MM.1S (cell line): ENCODE data around the gene HSPA6.

Experiments used
- DNase-seq: peaks from one replicate; pipeline ENCODE4 v3.0.0-alpha.2; 2015
- H2AFZ ChIP-seq: fragments of 300-600 bp; sonication (generic); 2 replicates; pipeline ENCODE4 v1.6.0; 2016; ENCODE audit warnings: antibody characterized with exemption, low read length
- H3F3A ChIP-seq: fragments of 300-600 bp; sonication (generic); 2 replicates; pipeline ENCODE4 v1.6.1; 2016; ENCODE audit warnings: mild to moderate bottlenecking, antibody characterized with exemption, low read length, moderate library complexity, mixed read lengths; ENCODE audit not compliant: insufficient read depth
- H3K27ac ChIP-seq: fragments of 300-600 bp; sonication (generic); 2 replicates; pipeline ENCODE4 v1.5.1; 2016; ENCODE audit warnings: mild to moderate bottlenecking, low read length
- H3K27me3 ChIP-seq: fragments of 300-600 bp; sonication (generic); replicated peaks from 2 replicates; pipeline ENCODE4 v1.6.0; 2016; ENCODE audit warnings: low read length; ENCODE audit not compliant: insufficient read depth
- H3K36me3 ChIP-seq: fragments of 300-600 bp; sonication (generic); replicated peaks from 2 replicates; pipeline ENCODE4 v1.6.1; 2016; ENCODE audit warnings: mild to moderate bottlenecking, low read length, mixed read lengths; ENCODE audit not compliant: insufficient read depth
- H3K4me1 ChIP-seq: fragments of 300-600 bp; sonication (generic); 2 replicates; pipeline ENCODE4 v1.6.1; 2016; ENCODE audit warnings: low read length, mixed read lengths
- H3K4me2 ChIP-seq: fragments of 300-600 bp; sonication (generic); 2 replicates; pipeline ENCODE4 v1.6.0; 2016; ENCODE audit warnings: low read depth, low read length
- H3K4me3 ChIP-seq: fragments of 300-600 bp; sonication (generic); 2 replicates; pipeline ENCODE4 v1.5.1; 2016; ENCODE audit warnings: low read length, mixed read lengths
- H3K79me2 ChIP-seq: fragments of 300-600 bp; sonication (generic); 2 replicates; pipeline ENCODE4 v1.6.1; 2016; ENCODE audit warnings: mixed run types, low read length, mixed read lengths
- H3K9ac ChIP-seq: fragments of 300-600 bp; sonication (generic); 2 replicates; pipeline ENCODE4 v1.6.1; 2016; ENCODE audit warnings: low read length, mixed read lengths
- H3K9me2 ChIP-seq: fragments of 300-600 bp; sonication (generic); replicated peaks from 2 replicates; pipeline ENCODE4 v1.6.1; 2016; ENCODE audit warnings: mild to moderate bottlenecking, low read length, mixed read lengths; ENCODE audit not compliant: insufficient read depth
- H3K9me3 ChIP-seq: fragments of 300-600 bp; sonication (generic); replicated peaks from 2 replicates; pipeline ENCODE4 v1.6.1; 2016; ENCODE audit warnings: mild to moderate bottlenecking, low read length, mixed read lengths; ENCODE audit not compliant: insufficient read depth
- H4K20me1 ChIP-seq: fragments of 300-600 bp; sonication (generic); 2 replicates; pipeline ENCODE4 v1.6.1; 2016; ENCODE audit warnings: mild to moderate bottlenecking, low read length, moderate library complexity, mixed read lengths; ENCODE audit not compliant: insufficient read depth
- CTCF ChIP-seq: fragments of 300-600 bp; sonication (generic); IDR thresholded peaks from 2 replicates; pipeline ENCODE4 v1.5.1; 2016; ENCODE audit warnings: antibody characterized with exemption, low read length, mixed read lengths
- EZH2 ChIP-seq: fragments of 300-600 bp; sonication (generic); optimal IDR thresholded peaks from 2 replicates; pipeline ENCODE3; 2017; ENCODE audit warnings: low read depth, mild to moderate bottlenecking, antibody characterized with exemption, low read length, mixed read lengths
- EZH2phosphoT487 ChIP-seq: fragments of 300-600 bp; sonication (generic); IDR thresholded peaks from 2 replicates; pipeline ENCODE4 v1.6.1; 2018; ENCODE audit warnings: antibody characterized with exemption, low read length

The HSPA6 gene

GRCh38 chr1:161494091-161494735 is 30.1 kb upstream of the HSPA6 start:
- no peak for TF ChIP-seq EZH2phosphoT487
- no peak for TF ChIP-seq EZH2
- no peak for TF ChIP-seq CTCF
- no peak for DNase-seq
- no peaks in the 10 kb centered on the region for H3K4me1 ChIP-seq

GRCh38 chr1:161495490-161495889 is 28.9 kb upstream of the HSPA6 start:
- Histone ChIP-seq H3K9me3 (no peaks in the 10 kb centered on the region), H3K27me3 (no peaks in the 10 kb centered on the region), H3K4me3 (no peak overlapping the region), H3K9ac (no peak overlapping the region), H2AFZ (no peak overlapping the region), H3K27ac (no peak overlapping the region), H3K79me2 (no peaks in the 10 kb centered on the region), H3K36me3 (no peaks in the 10 kb centered on the region), H3F3A (no peaks in the 10 kb centered on the region), H4K20me1 (no peaks in the 10 kb centered on the region), H3K4me2 (no peak overlapping the region), H3K4me1 (no peaks in the 10 kb centered on the region), H3K9me2 (no peaks in the 10 kb centered on the region)
- no peak for TF ChIP-seq EZH2phosphoT487
- TF ChIP-seq CTCF, result no peak
- TF ChIP-seq EZH2, result no peak
- DNase-seq, result no peak

More at GRCh38 chr1:161494091-161494735, 30.1 kb upstream of the HSPA6 start:
- H3K27me3 ChIP-seq, result no peaks in the 10 kb centered on the region
- H3K36me3 ChIP-seq, result no peaks in the 10 kb centered on the region
- no peak overlapping the region for H3K4me3 ChIP-seq
- no peaks in the 10 kb centered on the region for H3F3A ChIP-seq
- H3K27ac ChIP-seq, result no peak overlapping the region
- H3K79me2 ChIP-seq, result no peaks in the 10 kb centered on the region
- no peaks in the 10 kb centered on the region for H3K9me2 ChIP-seq
- no peaks in the 10 kb centered on the region for H3K9me3 ChIP-seq
- no peak overlapping the region for H3K9ac ChIP-seq
- no peak overlapping the region for H3K4me2 ChIP-seq
- no peak overlapping the region for H2AFZ ChIP-seq
- no peaks in the 10 kb centered on the region for H4K20me1 ChIP-seq

GRCh38 chr1:161497961-161498360 is 26.4 kb upstream of the HSPA6 start:
- no peak overlapping the region for H3K4me3 ChIP-seq
- no peak overlapping the region for H3K4me2 ChIP-seq
- H3K36me3 ChIP-seq, result no peaks in the 10 kb centered on the region
- no peak overlapping the region for H3K9ac ChIP-seq
- DNase-seq, result no peak
- no peaks in the 10 kb centered on the region for H3K9me3 ChIP-seq
- H3K4me1 ChIP-seq, result no peaks in the 10 kb centered on the region
- H3F3A ChIP-seq, result no peaks in the 10 kb centered on the region
- no peaks in the 10 kb centered on the region for H3K27me3 ChIP-seq
- H3K79me2 ChIP-seq, result no peaks in the 10 kb centered on the region
- no peak overlapping the region for H2AFZ ChIP-seq
- no peaks in the 10 kb centered on the region for H3K9me2 ChIP-seq
- TF ChIP-seq EZH2phosphoT487 (no peak), CTCF (no peak), EZH2 (no peak)
- H4K20me1 ChIP-seq, result no peaks in the 10 kb centered on the region
- H3K27ac ChIP-seq, result no peak overlapping the region
